Measurements from ENCODE around the gene DGCR6. TPM values are rescaled to one million over a fixed set of nuclear protein-coding genes. Genes with fewer than 3 reads are reported as not detected.

DGCR6 gene
- total and polyA plus RNA-seq, 2 donors = 1.2 to 1.3 TPM

Other genes starting within 250 kb of the DGCR6 start
- 3.3 TPM for gene PRODH, start 30.0 kb downstream of the DGCR6 start, total RNA-seq
- gene PRODH, start 30.0 kb downstream of the DGCR6 start, polyA plus RNA-seq = 2.9 TPM
- gene DGCR2, start 216.1 kb downstream of the DGCR6 start, total RNA-seq = 17.8 TPM
- 24.1 TPM for gene DGCR2, start 216.1 kb downstream of the DGCR6 start, polyA plus RNA-seq
- gene TSSK2, start 225.0 kb downstream of the DGCR6 start, total RNA-seq = not detected
- gene TSSK2, start 225.0 kb downstream of the DGCR6 start, polyA plus RNA-seq = 0.09 TPM
- gene ESS2, start 238.3 kb downstream of the DGCR6 start, total RNA-seq = 13.1 TPM
- 20.1 TPM for gene ESS2, start 238.3 kb downstream of the DGCR6 start, polyA plus RNA-seq
- not detected for gene GSC2, start 244.0 kb downstream of the DGCR6 start, total RNA-seq
- not detected for gene GSC2, start 244.0 kb downstream of the DGCR6 start, polyA plus RNA-seq